Endothelial cell of umbilical vein (primary cell): ENCODE results near the gene LRRC8C. TPM values are rescaled to one million over a fixed set of nuclear protein-coding genes. Genes with fewer than 3 reads are reported as not detected.
A peak's percentile ranks its signal among the peaks of the same experiment; 100 is the strongest.

Experiments
- BruUV-seq: library from RNA; stranded (reverse); fragments of 400-500 nt; replicated peaks from 2 replicates; lab custom pipeline; 2021; lab: Mats Ljungman, UMichigan
- CTCF ChIA-PET: fragments of 300-600, 350-600 bp; sonication (Branson Sonifier 250); formaldehyde crosslinking; loops from one replicate; lab custom pipeline; 2021; ENCODE audit warnings: antibody characterized with exemption, inconsistent platforms; lab: Charles Lee
- POLR2A ChIA-PET: fragments of 300-600, 350-600 bp; sonication (Branson Sonifier 250); formaldehyde crosslinking; loops from one replicate; lab custom pipeline; 2021; ENCODE audit warnings: antibody characterized with exemption, inconsistent platforms; lab: Charles Lee
- DNase-seq: peaks from one replicate; pipeline ENCODE4 v3.0.0-alpha.2; 2011; ENCODE audit warnings: low read depth, low spot score
- FAIRE-seq: peaks from 2 replicates; lab custom pipeline; 2011; peaks lifted over from hg19 to GRCh38; lab: Jason Lieb, UNC
- H2AFZ ChIP-seq: 2 replicates; pipeline ENCODE4 v1.6.0; 2012; ENCODE audit warnings: low read depth, low read length, control low read depth, inconsistent platforms
- H3K27ac ChIP-seq: 2 replicates; pipeline ENCODE4 v1.5.1; 2011; ENCODE audit warnings: low read depth, mild to moderate bottlenecking, control low read depth, low read length, moderate library complexity; ENCODE audit not compliant: insufficient read depth
- H3K27me3 ChIP-seq, 2 experiments: 2 replicates each; pipeline versions ENCODE4 v1.6.0 to v1.6.1; 2011; ENCODE audit warnings: low read length in 2 of 2, mixed read lengths in 1 of 2; ENCODE audit not compliant: control insufficient read depth in 2 of 2, insufficient read depth in 2 of 2
- H3K36me3 ChIP-seq, 2 experiments: 2 replicates in 1 of 2; 3 replicates in 1 of 2; pipeline ENCODE4 v1.5.1; 2011; ENCODE audit warnings: low read length in 2 of 2, mild to moderate bottlenecking in 1 of 2, moderate library complexity in 1 of 2; ENCODE audit not compliant: control insufficient read depth in 2 of 2, insufficient read depth in 2 of 2; ENCODE audit errors: extremely low read depth in 1 of 2
- H3K4me1 ChIP-seq: 3 replicates; pipeline ENCODE4 v1.5.1; 2011; ENCODE audit warnings: mild to moderate bottlenecking, low read length; ENCODE audit not compliant: control insufficient read depth, insufficient read depth; ENCODE audit errors: extremely low read depth
- H3K4me2 ChIP-seq: 2 replicates; pipeline ENCODE4 v1.6.1; 2011; ENCODE audit warnings: low read length, control low read depth, mixed read lengths; ENCODE audit not compliant: insufficient read depth
- H3K4me3 ChIP-seq, 3 experiments: fragments of 200-600 bp in 1 of 3; sonication (generic), shearing (Covaris generic) in 1 of 3; replicated peaks in 1 of 3; 2 replicates each; pipeline ENCODE4 v1.5.1; 2011 to 2016; ENCODE audit warnings: control low read depth in 3 of 3, low read length in 3 of 3, mild to moderate bottlenecking in 2 of 3, inconsistent platforms in 1 of 3, low read depth in 1 of 3, moderate library complexity in 1 of 3; ENCODE audit not compliant: insufficient read depth in 1 of 3
- H3K79me2 ChIP-seq: 2 replicates; pipeline ENCODE4 v1.6.0; 2012; ENCODE audit warnings: low read length, inconsistent platforms; ENCODE audit not compliant: control insufficient read depth, insufficient read depth
- H3K9ac ChIP-seq: replicated peaks from 2 replicates; pipeline ENCODE3; 2011; ENCODE audit warnings: low read length, control low read depth; ENCODE audit not compliant: insufficient read depth; ENCODE audit errors: extremely low read depth
- H3K9me1 ChIP-seq: replicated peaks from 3 replicates; pipeline ENCODE4 v1.6.0; 2011; ENCODE audit warnings: mild to moderate bottlenecking, low read length; ENCODE audit not compliant: control insufficient read depth, insufficient read depth; ENCODE audit errors: extremely low read depth
- H3K9me3 ChIP-seq: replicated peaks from 2 replicates; pipeline ENCODE4 v1.5.1; 2012; ENCODE audit warnings: low read length, inconsistent platforms; ENCODE audit not compliant: control insufficient read depth, insufficient read depth
- H4K20me1 ChIP-seq: replicated peaks from 2 replicates; pipeline ENCODE3; 2011; ENCODE audit warnings: mild to moderate bottlenecking, low read length; ENCODE audit not compliant: control insufficient read depth, insufficient read depth; ENCODE audit errors: extremely low read depth
- CTCF ChIP-seq, 2 donors: IDR thresholded peaks; 1 replicate in 1 of 2; 2 replicates in 1 of 2; pipeline ENCODE4 v1.5.1; 2011; ENCODE audit warnings: low read length in 2 of 2, mild to moderate bottlenecking in 2 of 2, moderate library complexity in 2 of 2, control low read depth in 1 of 2, inconsistent platforms in 1 of 2, low read depth in 1 of 2; ENCODE audit not compliant: insufficient read depth in 1 of 2; ENCODE audit errors: extremely low read depth in 1 of 2
- EZH2 ChIP-seq: IDR thresholded peaks from 2 replicates; pipeline ENCODE4 v1.6.1; 2012; ENCODE audit warnings: borderline replicate concordance, low read depth, mild to moderate bottlenecking, moderate library complexity, low read length, inconsistent platforms; ENCODE audit not compliant: severe bottlenecking
- FOS ChIP-seq: IDR thresholded peaks from 2 replicates; pipeline ENCODE4 v1.6.1; 2011; ENCODE audit warnings: mild to moderate bottlenecking, low read length, moderate library complexity, borderline replicate concordance; ENCODE audit not compliant: insufficient read depth
- GATA2 ChIP-seq: IDR thresholded peaks from 2 replicates; pipeline ENCODE4 v1.7.0; 2011; ENCODE audit warnings: low read depth, mild to moderate bottlenecking, moderate library complexity, mixed read lengths, low read length; ENCODE audit not compliant: insufficient read length, insufficient read depth
- JUN ChIP-seq: IDR thresholded peaks from 2 replicates; pipeline ENCODE4 v1.6.1; 2011; ENCODE audit warnings: borderline replicate concordance, low read depth; ENCODE audit not compliant: insufficient read length, insufficient read depth
- MYC ChIP-seq: IDR thresholded peaks from one replicate; pipeline ENCODE4 v1.6.1; 2011; ENCODE audit warnings: mild to moderate bottlenecking, low read depth, low read length
- POLR2A ChIP-seq: IDR thresholded peaks from 2 replicates; pipeline ENCODE4 v1.6.1; 2012; ENCODE audit warnings: low read depth, mild to moderate bottlenecking, control low read depth, low read length
- POLR2AphosphoS5 ChIP-seq: IDR thresholded peaks from 2 replicates; pipeline ENCODE4 v1.6.1; 2012; ENCODE audit warnings: low read depth, mild to moderate bottlenecking, control low read depth, low read length, moderate library complexity; ENCODE audit not compliant: insufficient read depth
- dilution Hi-C: fragments of 300-500 bp; cut with MboI; formaldehyde crosslinking; loops from one replicate; pipeline ENCODE4 v1.15.0; 2019; ENCODE audit warnings: low sequenced_read_pairs; ENCODE audit not compliant: extremely low pct_ligation_motif_present
- intact Hi-C: fragments of 100-400 bp; cut with micrococcal nuclease; formaldehyde crosslinking; loops from one replicate; pipeline ENCODE4 v1.10.0; 2022
- polyA plus RNA-seq, 4 experiments: library from polyadenylated mRNA; depleted of rRNA in 3 of 4; stranded (reverse) in 3 of 4; unstranded in 1 of 4; fragments of >200 nt; gene quantifications; 2 replicates each; pipeline versions ENCODE4 v1.2.1 to v1.2.3, GENCODE V29; 2011 to 2012; ENCODE audit warnings: missing spikeins in 1 of 4
- total RNA-seq: library from RNA; stranded (reverse); gene quantifications from 2 replicates; pipeline ENCODE4 v1.2.3, GENCODE V29; 2021
- TF ChIP-seq, protein P1 (sequence below): IDR thresholded peaks from 2 replicates; pipeline ENCODE4 v1.6.1; 2011; ENCODE audit not compliant: insufficient read depth, insufficient read length

LRRC8C gene
- total and polyA plus RNA-seq, 2 donors (not counting 3 experiments of a cell fraction or from before 2014, with no cell fraction given): 33.6 to 51.5 TPM

- DNase-seq (no peak), FAIRE-seq (no peak)
- Histone ChIP-seq H3K4me3 (no peak overlapping the region), H3K79me2 (peaks cover 88% of the 10 kb centered on the region), H3K9me1 (no peaks in the 10 kb centered on the region), H3K27me3 (no peaks in the 10 kb centered on the region), H3K4me2 (peak overlapping the region; percentile 96), H3K27ac (peak overlapping the region; percentile 97), H3K36me3 (no peaks in the 10 kb centered on the region), H3K4me1 (peaks cover 31% of the 10 kb centered on the region), H4K20me1 (peaks cover 8% of the 10 kb centered on the region), H3K9ac (peak overlapping the region; percentile 99), H2AFZ (no peak overlapping the region), H3K9me3 (no peaks in the 10 kb centered on the region)
- ChIA-PET POLR2A (no interaction called here), CTCF (interaction anchor here (1.0 to 1.7 kb wide), 2 partner anchors 30 to 125 kb away, joined by 4 to 7 read pairs; no protein-coding TSS in a partner anchor)
- dilution Hi-C loops: no loop called here
- intact Hi-C loops: no loop called here
- TF ChIP-seq CTCF (IDR thresholded peaks at IDR 0.05; ENCODE audit: extremely low read depth in 1 of 2, insufficient read depth in 1 of 2, low read depth in 1 of 2, low read length in 2 of 2): no peak
- TF ChIP-seq FOS: no peak
- TF ChIP-seq POLR2AphosphoS5: no peak
- TF ChIP-seq, protein P1, sequence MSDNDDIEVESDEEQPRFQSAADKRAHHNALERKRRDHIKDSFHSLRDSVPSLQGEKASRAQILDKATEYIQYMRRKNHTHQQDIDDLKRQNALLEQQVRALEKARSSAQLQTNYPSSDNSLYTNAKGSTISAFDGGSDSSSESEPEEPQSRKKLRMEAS: no peak
- TF ChIP-seq JUN: no peak
- TF ChIP-seq EZH2: no peak
- TF ChIP-seq GATA2: no peak
- TF ChIP-seq POLR2A: no peak
- TF ChIP-seq MYC: no peak
- BruUV-seq: no TSS peak
These were observed 4.6 kb downstream of the LRRC8C start for GRCh38 chr1:89637496-89637895.
